Prostate gland (tissue), 2 donors: ENCODE data around the gene ADIPOR2.

Experiments used
- CTCF ChIP-seq, 4 experiments: fragments of 200-600 bp in 2 of 4; fragments of 450-650 bp in 2 of 4; sonication (generic) in 2 of 4; IDR thresholded peaks; 1 replicate in 3 of 4; 2 replicates in 1 of 4; pipeline ENCODE4 v1.5.1; 2016 to 2019; ENCODE audit warnings: antibody characterized with exemption in 4 of 4, mild to moderate bottlenecking in 2 of 4, moderate library complexity in 2 of 4
- POLR2A ChIP-seq: fragments of 450-650 bp; IDR thresholded peaks from one replicate; pipeline ENCODE4 v1.6.1; 2016; ENCODE audit warnings: antibody characterized with exemption, mild to moderate bottlenecking

- TF ChIP-seq CTCF (IDR thresholded peaks at IDR 0.05): no peak
- no peak for TF ChIP-seq POLR2A
These were observed 72.3 kb downstream of the ADIPOR2 start for GRCh38 chr12:1763153-1763552.
